GM12878 (cell line): ENCODE data around the gene FSTL4. TPM values are rescaled to one million over a fixed set of nuclear protein-coding genes. Genes with fewer than 3 reads are reported as not detected.

ENCODE experiments used
- ATAC-seq: fragments of 200-7000 bp; cut with Tn5 transposase; 3 replicates; pipeline ENCODE4 v1.9.1; 2020; ENCODE audit warnings: mild to moderate bottlenecking, moderate library complexity
- BruUV-seq: library from RNA; stranded (reverse); fragments of 400-500 nt; replicated peaks from 2 replicates; lab custom pipeline; 2021; lab: Mats Ljungman, UMichigan
- CTCF ChIA-PET: fragments of 300-600 bp; sonication (Branson Sonifier 250); formaldehyde crosslinking; extraction: SDS; loops from one replicate; lab custom pipeline; 2021; ENCODE audit warnings: inconsistent platforms; lab: Yijun Ruan, JAX
- POLR2A ChIA-PET: fragments of 350-600 bp; formaldehyde crosslinking; extraction: SDS; loops from one replicate; lab custom pipeline; 2021; ENCODE audit warnings: inconsistent platforms; lab: Charles Lee
- RAD21 ChIA-PET: fragments of 300-600 bp; sonication (Branson Sonifier 250); formaldehyde crosslinking; loops from one replicate; lab custom pipeline; 2023; ENCODE audit warnings: antibody characterized with exemption; ENCODE audit not compliant: unreplicated experiment; lab: Charles Lee
- SMC1A ChIA-PET: fragments of 300-600 bp; sonication (Branson Sonifier 250); formaldehyde crosslinking; loops from one replicate; lab custom pipeline; 2023; ENCODE audit not compliant: unreplicated experiment, uncharacterized antibody; lab: Charles Lee
- DNase-seq: peaks from one replicate; pipeline ENCODE4 v3.0.0-alpha.2; 2011; ENCODE audit warnings: low read depth, low spot score
- FAIRE-seq: peaks from 3 replicates; lab custom pipeline; 2011; peaks lifted over from hg19 to GRCh38; lab: Jason Lieb, UNC
- H2AFZ ChIP-seq: 2 replicates; pipeline ENCODE4 v1.6.0; 2011; ENCODE audit warnings: low read depth, low read length, control low read depth; ENCODE audit not compliant: control insufficient read depth
- H3K27ac ChIP-seq: 2 replicates; pipeline ENCODE4 v1.5.1; 2011; ENCODE audit warnings: control low read depth; ENCODE audit not compliant: control insufficient read depth, insufficient read depth
- H3K27me3 ChIP-seq, 2 experiments: replicated peaks in 1 of 2; 2 replicates each; pipeline versions ENCODE4 v1.6.0 to v1.6.1; 2011; ENCODE audit warnings: low read length in 1 of 2; ENCODE audit not compliant: control insufficient read depth in 2 of 2, insufficient read depth in 2 of 2
- H3K36me3 ChIP-seq, 2 experiments: 2 replicates each; pipeline ENCODE4 v1.5.1; 2011; ENCODE audit warnings: low read length in 1 of 2; ENCODE audit not compliant: control insufficient read depth in 2 of 2, insufficient read depth in 2 of 2
- H3K4me1 ChIP-seq: 2 replicates; pipeline ENCODE4 v1.6.1; 2011; ENCODE audit warnings: mild to moderate bottlenecking, low read length, moderate library complexity, mixed read lengths; ENCODE audit not compliant: control insufficient read depth, insufficient read depth
- H3K4me2 ChIP-seq: 2 replicates; pipeline ENCODE4 v1.6.0; 2011; ENCODE audit warnings: control low read depth; ENCODE audit not compliant: control insufficient read depth, insufficient read depth
- H3K4me3 ChIP-seq: fragments of 200-600 bp; sonication (generic); 2 replicates; pipeline ENCODE4 v1.5.1; 2016
- H3K79me2 ChIP-seq: 2 replicates; pipeline ENCODE4 v1.6.0; 2011; ENCODE audit warnings: low read length; ENCODE audit not compliant: control insufficient read depth, insufficient read depth
- H3K9ac ChIP-seq: 2 replicates; pipeline ENCODE4 v1.8.0; 2011; ENCODE audit warnings: low read length, control low read depth, mixed read lengths; ENCODE audit not compliant: control insufficient read depth, insufficient read depth
- H3K9me3 ChIP-seq: replicated peaks from 3 replicates; pipeline ENCODE4 v1.5.1; 2011; ENCODE audit warnings: mild to moderate bottlenecking, low read length; ENCODE audit not compliant: control insufficient read depth, insufficient read depth
- H4K20me1 ChIP-seq: 2 replicates; pipeline ENCODE4 v1.6.0; 2011; ENCODE audit not compliant: control insufficient read depth, insufficient read depth
- CHD4 ChIP-seq: fragments of 200-600 bp; sonication (generic); IDR thresholded peaks from 2 replicates; pipeline ENCODE4 v1.6.1; 2016; ENCODE audit warnings: mild to moderate bottlenecking
- EP300 ChIP-seq, 2 experiments: fragments of 150-350 bp in 1 of 2; IDR thresholded peaks; 2 replicates each; pipeline ENCODE4 v1.6.1; 2011 to 2012; ENCODE audit warnings: low read depth in 2 of 2, low read length in 2 of 2, borderline replicate concordance in 1 of 2, improper control_type of control experiment in 1 of 2, inconsistent platforms in 1 of 2; ENCODE audit not compliant: control insufficient read depth in 1 of 2
- IRF4 ChIP-seq: IDR thresholded peaks from 2 replicates; pipeline ENCODE4 v1.6.1; 2011; ENCODE audit warnings: low read depth, low read length
- KLF5 ChIP-seq: fragments of 450-650 bp; IDR thresholded peaks from 2 replicates; pipeline ENCODE4 v1.6.1; 2014; ENCODE audit warnings: mild to moderate bottlenecking; ENCODE audit not compliant: partially characterized antibody
- LARP7 ChIP-seq: fragments of 450-650 bp; IDR thresholded peaks from 2 replicates; pipeline ENCODE4 v1.6.1; 2017; ENCODE audit warnings: mild to moderate bottlenecking
- MAX ChIP-seq: IDR thresholded peaks from 2 replicates; pipeline ENCODE4 v1.6.1; 2012; ENCODE audit warnings: low read depth, low read length, improper control_type of control experiment
- MEF2B ChIP-seq: fragments of 450-650 bp; IDR thresholded peaks from 2 replicates; pipeline ENCODE4 v1.6.1; 2018; ENCODE audit warnings: mild to moderate bottlenecking, moderate library complexity; ENCODE audit not compliant: partially characterized antibody, poor library complexity, severe bottlenecking
- MYB ChIP-seq: fragments of 150-350 bp; IDR thresholded peaks from 2 replicates; pipeline ENCODE4 v1.6.1; 2014; ENCODE audit warnings: mild to moderate bottlenecking, low read depth, low read length, borderline replicate concordance
- NFXL1 ChIP-seq: fragments of 450-650 bp; IDR thresholded peaks from 2 replicates; pipeline ENCODE4 v1.6.1; 2017; ENCODE audit warnings: antibody characterized with exemption, mild to moderate bottlenecking, borderline replicate concordance
- RBBP5 ChIP-seq: fragments of 200-600 bp; sonication (generic); conservative IDR thresholded peaks from 2 replicates; pipeline ENCODE4 v1.6.1; 2016
- SREBF2 ChIP-seq: IDR thresholded peaks from 2 replicates; pipeline ENCODE4 v1.6.1; 2012; ENCODE audit warnings: mild to moderate bottlenecking, low read length
- YBX1 ChIP-seq: fragments of 450-650 bp; IDR thresholded peaks from 2 replicates; pipeline ENCODE4 v1.6.1; 2016; ENCODE audit warnings: antibody characterized with exemption
- ZNF24 ChIP-seq: fragments of 450-650 bp; IDR thresholded peaks from 2 replicates; pipeline ENCODE4 v1.6.1; 2017; ENCODE audit warnings: antibody characterized with exemption, mild to moderate bottlenecking
- ZNF592 ChIP-seq: fragments of 450-650 bp; IDR thresholded peaks from 2 replicates; pipeline ENCODE4 v1.6.1; 2017; ENCODE audit warnings: mild to moderate bottlenecking, moderate library complexity
- ZSCAN29 ChIP-seq: fragments of 450-650 bp; IDR thresholded peaks from 2 replicates; pipeline ENCODE4 v1.6.1; 2017; ENCODE audit warnings: mild to moderate bottlenecking, moderate library complexity
- WGBS: methylation state at CpG from one replicate; pipeline ENCODE4 v1.1.6; 2016; ENCODE audit warnings: low lambda C conversion rate; ENCODE audit not compliant: insufficient replicate concordance, insufficient coverage; ENCODE audit errors: missing lambda C conversion rate; 5-methylcytosine and 5-hydroxymethylcytosine counted together
- in situ Hi-C: fragments of 300-500 bp; cut with MboI; formaldehyde crosslinking; loops from 9 replicates; pipeline ENCODE4 v1.14.3; 2018; ENCODE audit warnings: mixed read lengths
- intact Hi-C: fragments of 100-400 bp; cut with micrococcal nuclease; formaldehyde crosslinking; loops from one replicate; pipeline ENCODE4 v1.14.2; 2022; ENCODE audit not compliant: unreplicated experiment
- polyA plus RNA-seq, 11 experiments: library from polyadenylated mRNA; depleted of rRNA in 4 of 11; unstranded in 6 of 11; stranded (reverse) in 5 of 11; fragments of >200 nt; fragmentation: Nextera tagmentation in 4 of 11; fragmentation: Illumina TruSeq in 1 of 11; extraction: Ambion mirVana in 4 of 11; extraction: Trizol in 1 of 11; gene quantifications; 1 replicate in 1 of 11; 2 replicates in 10 of 11; pipeline versions ENCODE4 v1.2.1 to v1.2.3, GENCODE V29; 2011 to 2016; ENCODE audit warnings: inconsistent platforms in 2 of 11, missing spikeins in 2 of 11, low read depth in 1 of 11
- total RNA-seq, 4 experiments: library from RNA; depleted of rRNA in 3 of 4; stranded (reverse); fragments of >200 nt in 3 of 4; fragmentation: Illumina TruSeq in 1 of 4; extraction: Trizol in 1 of 4; gene quantifications; 2 replicates each; pipeline versions ENCODE4 v1.2.1 to v1.2.3, GENCODE V29; 2013 to 2021

The FSTL4 gene
- total and polyA plus RNA-seq, 10 of the 15 experiments (the other 5 are each of a cell fraction or from before 2014, with no cell fraction given), result 0.01 to 0.79 (median 0.21) TPM; not detected in 6

DNA sequence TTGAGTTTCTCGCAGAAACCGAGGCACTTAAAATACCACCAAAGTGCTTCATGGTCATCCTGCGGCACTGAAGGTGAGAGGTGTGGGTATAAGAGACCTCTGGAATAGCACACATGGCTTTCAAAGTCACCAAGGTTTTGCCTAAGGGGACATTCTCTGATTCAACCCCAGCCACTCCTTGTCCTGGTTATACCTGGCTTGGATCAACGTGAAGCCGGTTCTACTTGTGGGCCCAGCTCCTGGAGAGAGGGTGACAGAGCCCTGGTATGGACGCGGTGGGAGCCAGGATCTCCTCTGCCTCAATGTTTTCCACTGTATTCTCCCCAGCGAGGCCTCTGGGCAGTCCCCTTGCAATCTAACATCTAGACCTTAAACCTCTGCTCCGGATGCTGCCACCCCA, 132.0 kb downstream of the FSTL4 start (continued):
- TF ChIP-seq CHD4 (no peak), NFXL1 (no peak), EP300 (IDR thresholded peaks at IDR 0.05; ENCODE audit: borderline replicate concordance in 1 of 2, control insufficient read depth in 1 of 2, low read depth in 2 of 2, low read length in 2 of 2) (no peak), RBBP5 (no peak), ZNF24 (no peak), MYB (no peak), KLF5 (no peak), IRF4 (no peak), ZSCAN29 (no peak)

DNA sequence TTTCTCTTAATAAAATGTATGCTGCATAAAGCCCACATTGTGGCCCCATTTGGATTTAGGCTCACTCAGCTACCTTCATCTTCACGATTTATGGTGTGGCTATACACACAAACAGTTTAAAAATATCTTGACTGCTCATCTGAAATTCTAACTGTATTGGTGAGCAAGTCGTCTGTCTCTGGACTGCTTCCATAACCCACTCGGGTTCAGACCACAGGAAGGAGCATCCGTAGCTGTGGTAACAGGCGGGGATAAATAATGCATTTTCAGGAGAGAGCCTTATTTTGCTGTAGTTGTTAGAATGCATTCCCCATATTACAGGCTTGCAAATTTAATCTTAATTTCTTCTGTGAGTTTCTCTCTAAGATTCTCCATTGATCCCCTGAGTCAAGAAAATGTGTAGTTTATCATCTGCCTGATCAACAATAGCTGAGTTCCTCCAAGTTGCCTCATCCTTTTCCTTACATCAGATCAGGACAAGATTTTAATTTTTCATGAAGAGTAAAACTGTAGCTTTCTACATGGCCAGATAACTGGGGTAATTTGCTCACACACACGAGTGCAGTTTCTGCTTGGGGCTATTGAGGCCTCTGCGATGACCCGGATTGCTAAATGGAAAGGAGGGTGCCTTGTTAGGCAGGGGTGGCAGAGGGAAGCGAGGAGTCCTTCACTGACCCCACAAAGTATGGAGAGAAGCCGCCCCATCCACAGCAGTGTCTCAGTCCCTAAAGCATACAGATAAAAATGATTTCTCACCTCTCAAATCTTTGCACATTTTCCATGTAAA, 133.9 kb downstream of the FSTL4 start:
- SMC1A ChIA-PET, result no interaction called here
- no TSS peak for BruUV-seq
- ATAC-seq (no peak), FAIRE-seq (no peak)
- WGBS, result 16% methylated on average over 10 of the region's 10 CpGs
- Histone ChIP-seq H3K27ac (no peak overlapping the region), H3K36me3 (no peaks in the 10 kb centered on the region), H3K4me2 (no peak overlapping the region), H2AFZ (no peak overlapping the region), H3K4me1 (no peaks in the 10 kb centered on the region), H4K20me1 (no peaks in the 10 kb centered on the region), H3K79me2 (no peaks in the 10 kb centered on the region), H3K27me3 (peaks cover 2 to 7% of the 10 kb centered on the region in 2 experiments; a peak in 3 of 4 replicates)
- POLR2A ChIA-PET, result no interaction called here
- RAD21 ChIA-PET, result no interaction called here
- in situ Hi-C loops, result no loop called here
- TF ChIP-seq MAX (no peak), LARP7 (no peak), YBX1 (no peak), SREBF2 (no peak), ZNF592 (no peak), ZNF24 (no peak), MEF2B (no peak)
- TF ChIP-seq, all 136 proteins: peak for 0
- CTCF ChIA-PET, result no interaction called here
- Histone ChIP-seq H3K9ac (no peak overlapping the region), H3K9me3 (no peaks in the 10 kb centered on the region), H3K4me3 (no peak overlapping the region)
- DNase-seq, result no peak
- intact Hi-C loops, result no loop called here
